SK-N-SH (cell line): ENCODE measurements around the gene ABCB1.

Experiments
- EP300 ChIP-seq, 2 experiments: IDR thresholded peaks; 2 replicates each; pipeline versions ENCODE4 v1.4.0 to v1.6.1; 2012; ENCODE audit warnings: borderline replicate concordance in 1 of 2, low read depth in 1 of 2, low read length in 1 of 2
- GABPA ChIP-seq: IDR thresholded peaks from 2 replicates; pipeline ENCODE4 v1.4.0; 2012; ENCODE audit warnings: low read depth, mild to moderate bottlenecking
- JUND ChIP-seq: IDR thresholded peaks from 2 replicates; pipeline ENCODE4 v1.4.0; 2012
- MXI1 ChIP-seq: IDR thresholded peaks from 2 replicates; pipeline ENCODE4 v1.6.1; 2012; ENCODE audit warnings: mild to moderate bottlenecking, low read depth, low read length, improper control_type of control experiment
- NRF1 ChIP-seq: IDR thresholded peaks from 2 replicates; pipeline ENCODE4 v1.6.1; 2012; ENCODE audit warnings: low read depth, mild to moderate bottlenecking, low read length
- POLR2AphosphoS5 ChIP-seq: IDR thresholded peaks from 2 replicates; pipeline ENCODE4 v1.6.1; 2012; ENCODE audit warnings: low read depth, low read length
- SIN3A ChIP-seq: IDR thresholded peaks from 2 replicates; pipeline ENCODE4 v1.6.1; 2012; ENCODE audit warnings: low read depth, mild to moderate bottlenecking, low read length, moderate library complexity, borderline replicate concordance
- SMC3 ChIP-seq: IDR thresholded peaks from 2 replicates; pipeline ENCODE4 v1.6.1; 2012; ENCODE audit warnings: low read depth, low read length, improper control_type of control experiment
- TAF1 ChIP-seq: IDR thresholded peaks from 2 replicates; pipeline ENCODE4 v1.6.1; 2012; ENCODE audit warnings: low read depth, mild to moderate bottlenecking, low read length, moderate library complexity, borderline replicate concordance
- YY1 ChIP-seq: IDR thresholded peaks from 2 replicates; pipeline ENCODE4 v1.4.0; 2012; ENCODE audit warnings: low read depth, mild to moderate bottlenecking
- TF ChIP-seq, protein P1 (sequence below): fragments of 200-600 bp; sonication (generic); IDR thresholded peaks from 2 replicates; pipeline ENCODE4 v1.6.1; 2017; ENCODE audit warnings: antibody characterized with exemption, mild to moderate bottlenecking, moderate library complexity
- TF ChIP-seq, protein P2 (sequence below): IDR thresholded peaks from 2 replicates; pipeline ENCODE4 v1.4.0; 2012; ENCODE audit warnings: low read depth, borderline replicate concordance

DNA sequence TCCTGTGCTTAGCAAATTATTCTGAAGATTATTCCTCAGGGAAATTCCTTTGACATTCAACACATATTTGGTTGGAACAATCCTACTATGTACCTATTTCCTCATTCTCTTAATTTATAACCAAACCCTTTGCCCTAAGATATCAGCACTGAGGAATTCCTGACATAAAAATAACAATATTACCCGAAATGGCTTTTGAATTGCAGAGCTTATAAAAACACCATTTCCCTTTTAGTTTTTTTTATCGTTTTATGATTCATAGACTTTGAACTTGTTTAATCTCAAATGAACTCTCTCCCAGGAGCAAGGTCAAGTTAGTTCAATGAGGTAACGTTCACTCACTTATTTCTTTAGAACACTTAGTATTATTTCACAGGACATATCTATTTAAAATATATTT, 7.7 kb upstream of the ABCB1 start:
- TF ChIP-seq YY1: no peak
- TF ChIP-seq, protein P1, sequence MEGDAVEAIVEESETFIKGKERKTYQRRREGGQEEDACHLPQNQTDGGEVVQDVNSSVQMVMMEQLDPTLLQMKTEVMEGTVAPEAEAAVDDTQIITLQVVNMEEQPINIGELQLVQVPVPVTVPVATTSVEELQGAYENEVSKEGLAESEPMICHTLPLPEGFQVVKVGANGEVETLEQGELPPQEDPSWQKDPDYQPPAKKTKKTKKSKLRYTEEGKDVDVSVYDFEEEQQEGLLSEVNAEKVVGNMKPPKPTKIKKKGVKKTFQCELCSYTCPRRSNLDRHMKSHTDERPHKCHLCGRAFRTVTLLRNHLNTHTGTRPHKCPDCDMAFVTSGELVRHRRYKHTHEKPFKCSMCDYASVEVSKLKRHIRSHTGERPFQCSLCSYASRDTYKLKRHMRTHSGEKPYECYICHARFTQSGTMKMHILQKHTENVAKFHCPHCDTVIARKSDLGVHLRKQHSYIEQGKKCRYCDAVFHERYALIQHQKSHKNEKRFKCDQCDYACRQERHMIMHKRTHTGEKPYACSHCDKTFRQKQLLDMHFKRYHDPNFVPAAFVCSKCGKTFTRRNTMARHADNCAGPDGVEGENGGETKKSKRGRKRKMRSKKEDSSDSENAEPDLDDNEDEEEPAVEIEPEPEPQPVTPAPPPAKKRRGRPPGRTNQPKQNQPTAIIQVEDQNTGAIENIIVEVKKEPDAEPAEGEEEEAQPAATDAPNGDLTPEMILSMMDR: no peak
- no peak for TF ChIP-seq TAF1
- no peak for TF ChIP-seq GABPA
- no peak for TF ChIP-seq JUND
- no peak for TF ChIP-seq MXI1
- TF ChIP-seq SIN3A: no peak
- no peak for TF ChIP-seq SMC3
- no peak for TF ChIP-seq NRF1
- TF ChIP-seq POLR2AphosphoS5: no peak
- TF ChIP-seq EP300 (IDR thresholded peaks at IDR 0.05; ENCODE audit: borderline replicate concordance in 1 of 2, low read depth in 1 of 2, low read length in 1 of 2): no peak
- TF ChIP-seq, protein P2, sequence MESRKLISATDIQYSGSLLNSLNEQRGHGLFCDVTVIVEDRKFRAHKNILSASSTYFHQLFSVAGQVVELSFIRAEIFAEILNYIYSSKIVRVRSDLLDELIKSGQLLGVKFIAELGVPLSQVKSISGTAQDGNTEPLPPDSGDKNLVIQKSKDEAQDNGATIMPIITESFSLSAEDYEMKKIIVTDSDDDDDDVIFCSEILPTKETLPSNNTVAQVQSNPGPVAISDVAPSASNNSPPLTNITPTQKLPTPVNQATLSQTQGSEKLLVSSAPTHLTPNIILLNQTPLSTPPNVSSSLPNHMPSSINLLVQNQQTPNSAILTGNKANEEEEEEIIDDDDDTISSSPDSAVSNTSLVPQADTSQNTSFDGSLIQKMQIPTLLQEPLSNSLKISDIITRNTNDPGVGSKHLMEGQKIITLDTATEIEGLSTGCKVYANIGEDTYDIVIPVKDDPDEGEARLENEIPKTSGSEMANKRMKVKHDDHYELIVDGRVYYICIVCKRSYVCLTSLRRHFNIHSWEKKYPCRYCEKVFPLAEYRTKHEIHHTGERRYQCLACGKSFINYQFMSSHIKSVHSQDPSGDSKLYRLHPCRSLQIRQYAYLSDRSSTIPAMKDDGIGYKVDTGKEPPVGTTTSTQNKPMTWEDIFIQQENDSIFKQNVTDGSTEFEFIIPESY: no peak
